HEK293 (cell line): Measurements from ENCODE around the gene PANX2.

Experiments used
- CTCF ChIA-PET: fragments of 350-600 bp; formaldehyde crosslinking; extraction: SDS; loops from one replicate; lab custom pipeline; 2021; ENCODE audit warnings: antibody characterized with exemption; lab: Yijun Ruan, JAX
- POLR2A ChIA-PET: fragments of 300-600 bp; formaldehyde crosslinking; extraction: SDS; loops from one replicate; lab custom pipeline; 2020; ENCODE audit warnings: antibody characterized with exemption, inconsistent platforms; lab: Yijun Ruan, JAX
- H3K27ac ChIP-seq: fragments of 200-500 bp; sonication (Bioruptor generic); 2 replicates; pipeline ENCODE4 v1.5.1; 2014; ENCODE audit warnings: low read depth, low read length, control low read depth, inconsistent platforms; ENCODE audit errors: extremely low read depth
- H3K36me3 ChIP-seq, 2 experiments: fragments of 200-500 bp in 1 of 2; sonication (Bioruptor generic) in 1 of 2; 1 replicate in 1 of 2; 2 replicates in 1 of 2; pipeline ENCODE4 v1.5.1; 2014 to 2017; ENCODE audit warnings: inconsistent platforms in 2 of 2, low read length in 2 of 2; ENCODE audit not compliant: control insufficient read depth in 2 of 2, insufficient read depth in 1 of 2
- H3K4me1 ChIP-seq: fragments of 200-500 bp; sonication (Bioruptor generic); 2 replicates; pipeline ENCODE4 v1.5.1; 2014; ENCODE audit warnings: mild to moderate bottlenecking, low read length, inconsistent platforms; ENCODE audit not compliant: control insufficient read depth, insufficient read depth
- H3K4me3 ChIP-seq: 2 replicates; pipeline ENCODE4 v1.5.1; 2011; ENCODE audit warnings: low read depth, mild to moderate bottlenecking, control low read depth, low read length, moderate library complexity
- H3K9me3 ChIP-seq: fragments of 200-500 bp; sonication (Bioruptor generic); 2 replicates; pipeline ENCODE4 v1.5.1; 2014; ENCODE audit warnings: low read depth, low read length, inconsistent platforms; ENCODE audit not compliant: control insufficient read depth, insufficient read depth
- BCL11B ChIP-seq: fragments of 450-650 bp; formaldehyde crosslinking; IDR thresholded peaks from 2 replicates; pipeline ENCODE4 v1.5.1; 2016; ENCODE audit warnings: low read depth, missing biosample characterization, missing genetic modification characterization
- KLF1 ChIP-seq: fragments of 450-650 bp; formaldehyde crosslinking; IDR thresholded peaks from 2 replicates; pipeline ENCODE4 v1.5.1; 2016; ENCODE audit warnings: missing biosample characterization, missing genetic modification characterization
- ZBTB48 ChIP-seq: fragments of 450-650 bp; formaldehyde crosslinking; IDR thresholded peaks from 2 replicates; pipeline ENCODE4 v1.5.1; 2016; ENCODE audit warnings: missing biosample characterization, missing genetic modification characterization
- ZIC2 ChIP-seq: fragments of 450-650 bp; formaldehyde crosslinking; IDR thresholded peaks from 2 replicates; pipeline ENCODE4 v1.5.1; 2016; ENCODE audit warnings: missing biosample characterization, missing genetic modification characterization
- ZNF121 ChIP-seq: fragments of 450-650 bp; formaldehyde crosslinking; IDR thresholded peaks from 2 replicates; pipeline ENCODE4 v1.5.1; 2016; ENCODE audit warnings: missing biosample characterization, missing genetic modification characterization
- ZNF155 ChIP-seq: fragments of 450-650 bp; formaldehyde crosslinking; IDR thresholded peaks from 2 replicates; pipeline ENCODE4 v1.5.1; 2016; ENCODE audit warnings: missing biosample characterization, missing genetic modification characterization
- ZNF292 ChIP-seq: fragments of 450-650 bp; formaldehyde crosslinking; IDR thresholded peaks from 2 replicates; pipeline ENCODE4 v1.5.1; 2016; ENCODE audit warnings: low read depth, missing biosample characterization, missing genetic modification characterization, borderline replicate concordance
- ZNF37A ChIP-seq: fragments of 450-650 bp; IDR thresholded peaks from 2 replicates; pipeline ENCODE4 v1.5.1; 2018; ENCODE audit warnings: missing biosample characterization, missing genetic modification characterization
- ZNF433 ChIP-seq: fragments of 450-650 bp; formaldehyde crosslinking; IDR thresholded peaks from 2 replicates; pipeline ENCODE4 v1.5.1; 2016; ENCODE audit warnings: missing biosample characterization, missing genetic modification characterization, low read depth
- ZNF510 ChIP-seq: fragments of 450-650 bp; formaldehyde crosslinking; IDR thresholded peaks from 2 replicates; pipeline ENCODE4 v1.5.1; 2018; ENCODE audit warnings: mild to moderate bottlenecking, missing genetic modification characterization, missing biosample characterization; ENCODE audit not compliant: insufficient replicate concordance
- ZNF558 ChIP-seq: fragments of 450-650 bp; formaldehyde crosslinking; IDR thresholded peaks from 2 replicates; pipeline ENCODE4 v1.5.1; 2016; ENCODE audit warnings: missing biosample characterization, missing genetic modification characterization
- ZNF837 ChIP-seq: fragments of 450-650 bp; formaldehyde crosslinking; IDR thresholded peaks from 2 replicates; pipeline ENCODE4 v1.5.1; 2016; ENCODE audit warnings: missing biosample characterization, missing genetic modification characterization
- TF ChIP-seq, protein P1 (sequence below): fragments of 450-650 bp; formaldehyde crosslinking; IDR thresholded peaks from 2 replicates; pipeline ENCODE4 v1.5.1; 2017; ENCODE audit warnings: missing biosample characterization, missing genetic modification characterization
- TF ChIP-seq, protein P2 (sequence below): fragments of 450-650 bp; formaldehyde crosslinking; IDR thresholded peaks from 2 replicates; pipeline ENCODE4 v1.5.1; 2016; ENCODE audit warnings: missing biosample characterization, missing genetic modification characterization
- TF ChIP-seq, protein P3 (sequence below): fragments of 450-650 bp; formaldehyde crosslinking; IDR thresholded peaks from 2 replicates; pipeline ENCODE4 v1.5.1; 2016; ENCODE audit warnings: missing biosample characterization, missing genetic modification characterization

Gene PANX2

DNA sequence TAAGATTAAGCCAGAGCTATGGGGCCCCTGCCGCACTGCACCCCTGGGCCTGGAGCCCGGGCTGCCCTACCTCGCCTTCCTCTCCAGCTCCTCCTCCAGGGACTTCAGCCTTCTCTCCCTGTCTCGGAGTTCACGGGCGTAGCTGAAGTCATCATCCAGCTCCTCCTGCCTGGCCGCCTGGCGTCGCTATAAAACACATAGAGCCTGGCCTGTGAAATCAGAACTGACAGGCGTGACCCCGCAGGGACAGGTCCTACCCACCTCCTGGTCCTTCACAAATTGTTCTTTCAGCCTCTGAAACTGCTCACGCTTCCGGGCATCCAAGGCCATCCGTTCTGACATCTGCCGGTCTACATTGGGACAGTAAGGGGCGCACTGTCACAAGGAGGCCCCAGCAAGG, 53.5 kb downstream of the PANX2 start:
- H3K36me3 ChIP-seq: peaks cover 17 to 95% of the 10 kb centered on the region in 2 experiments

DNA sequence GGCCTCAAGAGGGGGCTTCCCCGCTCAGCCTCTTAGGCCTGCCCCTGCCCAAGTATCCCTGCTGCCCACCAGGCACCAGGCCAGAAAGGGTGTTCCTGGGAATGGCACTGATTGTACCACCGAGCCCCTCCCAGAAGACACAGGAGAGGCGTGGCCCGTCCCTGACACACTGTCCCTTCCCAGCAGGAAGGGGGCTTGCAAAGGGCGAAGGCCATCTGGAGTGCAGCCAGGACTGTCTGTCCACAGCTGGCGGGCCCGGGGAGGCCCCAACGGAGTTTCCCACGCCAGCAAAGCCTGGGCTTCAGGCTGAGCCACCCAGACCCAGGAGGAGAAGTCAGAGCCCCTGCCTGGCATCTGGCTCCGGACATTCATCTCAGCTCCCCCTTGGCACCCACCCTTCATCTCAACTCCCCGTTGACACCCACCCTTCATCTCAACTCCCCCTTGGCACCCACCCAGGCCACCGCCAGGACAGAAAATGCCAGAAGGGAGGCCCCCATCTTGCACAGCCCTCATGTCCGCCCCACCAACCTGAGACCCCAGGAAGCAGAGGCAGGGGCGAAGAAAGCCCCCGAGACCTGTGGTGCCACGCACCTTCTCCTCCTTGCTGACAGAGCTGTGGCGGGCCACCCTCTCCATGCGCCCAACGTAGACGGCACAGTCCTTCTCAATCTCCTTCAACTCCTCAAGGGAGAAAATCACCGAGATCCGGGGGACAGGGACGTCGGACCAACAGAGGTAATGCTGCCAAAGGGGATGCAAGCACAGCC, 54.9 kb downstream of the PANX2 start:
- TF ChIP-seq KLF1 (tag by site-specific recombination) (0 out of 2 replicates have a peak, but pooled peaks have one; percentile 13), ZNF121 (tag by site-specific recombination) (no peak)
- ChIA-PET CTCF (interaction anchor here (1.4 to 1.6 kb wide), 2 partner anchors 16 to 51 kb away, joined by 3 to 6 read pairs; no protein-coding TSS in a partner anchor), POLR2A (no interaction called here)
- H3K36me3 ChIP-seq: peaks cover 24 to 92% of the 10 kb centered on the region in 2 experiments
- no peaks in the 10 kb centered on the region for H3K9me3 ChIP-seq
- H3K4me1 ChIP-seq: no peaks in the 10 kb centered on the region; the same call in 1 of the 2 replicates
- H3K4me3 ChIP-seq: no peak overlapping the region
- H3K27ac ChIP-seq: no peak overlapping the region

More for the DNA sequence above, 53.5 kb downstream of the PANX2 start:
- H3K27ac ChIP-seq: no peak overlapping the region
- H3K4me3 ChIP-seq: no peak overlapping the region
- no peaks in the 10 kb centered on the region for H3K9me3 ChIP-seq
- CTCF ChIA-PET: interaction anchor here (0.8 to 1.6 kb wide), 2 partner anchors 17 to 78 kb away, joined by 4 to 6 read pairs; no protein-coding TSS in a partner anchor
- peaks cover 2% of the 10 kb centered on the region; the same call in 1 of the 2 replicates for H3K4me1 ChIP-seq
- POLR2A ChIA-PET: interaction anchor here (0.9 kb wide), 1 partner anchor 20 kb away, joined by 3 read pairs; no protein-coding TSS in a partner anchor
- TF ChIP-seq ZNF155 (tag by site-specific recombination) (no peak), ZNF37A (tag by site-specific recombination) (no peak), ZNF510 (tag by site-specific recombination) (no peak), ZNF558 (no peak), ZIC2 (tag by site-specific recombination) (no peak), ZNF837 (tag by site-specific recombination) (no peak), BCL11B (tag by site-specific recombination) (no peak), ZBTB48 (tag by site-specific recombination) (no peak), ZNF433 (tag by site-specific recombination) (no peak), ZNF292 (tag by site-specific recombination) (no peak)
- TF ChIP-seq, protein P1, sequence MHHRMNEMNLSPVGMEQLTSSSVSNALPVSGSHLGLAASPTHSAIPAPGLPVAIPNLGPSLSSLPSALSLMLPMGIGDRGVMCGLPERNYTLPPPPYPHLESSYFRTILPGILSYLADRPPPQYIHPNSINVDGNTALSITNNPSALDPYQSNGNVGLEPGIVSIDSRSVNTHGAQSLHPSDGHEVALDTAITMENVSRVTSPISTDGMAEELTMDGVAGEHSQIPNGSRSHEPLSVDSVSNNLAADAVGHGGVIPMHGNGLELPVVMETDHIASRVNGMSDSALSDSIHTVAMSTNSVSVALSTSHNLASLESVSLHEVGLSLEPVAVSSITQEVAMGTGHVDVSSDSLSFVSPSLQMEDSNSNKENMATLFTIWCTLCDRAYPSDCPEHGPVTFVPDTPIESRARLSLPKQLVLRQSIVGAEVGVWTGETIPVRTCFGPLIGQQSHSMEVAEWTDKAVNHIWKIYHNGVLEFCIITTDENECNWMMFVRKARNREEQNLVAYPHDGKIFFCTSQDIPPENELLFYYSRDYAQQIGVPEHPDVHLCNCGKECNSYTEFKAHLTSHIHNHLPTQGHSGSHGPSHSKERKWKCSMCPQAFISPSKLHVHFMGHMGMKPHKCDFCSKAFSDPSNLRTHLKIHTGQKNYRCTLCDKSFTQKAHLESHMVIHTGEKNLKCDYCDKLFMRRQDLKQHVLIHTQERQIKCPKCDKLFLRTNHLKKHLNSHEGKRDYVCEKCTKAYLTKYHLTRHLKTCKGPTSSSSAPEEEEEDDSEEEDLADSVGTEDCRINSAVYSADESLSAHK (tag by site-specific recombination): no peak
- TF ChIP-seq, protein P2, sequence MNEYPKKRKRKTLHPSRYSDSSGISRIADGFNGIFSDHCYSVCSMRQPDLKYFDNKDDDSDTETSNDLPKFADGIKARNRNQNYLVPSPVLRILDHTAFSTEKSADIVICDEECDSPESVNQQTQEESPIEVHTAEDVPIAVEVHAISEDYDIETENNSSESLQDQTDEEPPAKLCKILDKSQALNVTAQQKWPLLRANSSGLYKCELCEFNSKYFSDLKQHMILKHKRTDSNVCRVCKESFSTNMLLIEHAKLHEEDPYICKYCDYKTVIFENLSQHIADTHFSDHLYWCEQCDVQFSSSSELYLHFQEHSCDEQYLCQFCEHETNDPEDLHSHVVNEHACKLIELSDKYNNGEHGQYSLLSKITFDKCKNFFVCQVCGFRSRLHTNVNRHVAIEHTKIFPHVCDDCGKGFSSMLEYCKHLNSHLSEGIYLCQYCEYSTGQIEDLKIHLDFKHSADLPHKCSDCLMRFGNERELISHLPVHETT (tag by site-specific recombination): no peak
- TF ChIP-seq, protein P3, sequence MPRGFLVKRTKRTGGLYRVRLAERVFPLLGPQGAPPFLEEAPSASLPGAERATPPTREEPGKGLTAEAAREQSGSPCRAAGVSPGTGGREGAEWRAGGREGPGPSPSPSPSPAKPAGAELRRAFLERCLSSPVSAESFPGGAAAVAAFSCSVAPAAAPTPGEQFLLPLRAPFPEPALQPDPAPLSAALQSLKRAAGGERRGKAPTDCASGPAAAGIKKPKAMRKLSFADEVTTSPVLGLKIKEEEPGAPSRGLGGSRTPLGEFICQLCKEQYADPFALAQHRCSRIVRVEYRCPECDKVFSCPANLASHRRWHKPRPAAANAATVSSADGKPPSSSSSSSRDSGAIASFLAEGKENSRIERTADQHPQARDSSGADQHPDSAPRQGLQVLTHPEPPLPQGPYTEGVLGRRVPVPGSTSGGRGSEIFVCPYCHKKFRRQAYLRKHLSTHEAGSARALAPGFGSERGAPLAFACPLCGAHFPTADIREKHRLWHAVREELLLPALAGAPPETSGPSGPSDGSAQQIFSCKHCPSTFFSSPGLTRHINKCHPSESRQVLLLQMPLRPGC (tag by site-specific recombination): no peak
- TF ChIP-seq, all 188 proteins: peak for 0
